ENCODE results near the gene CDC20B.

- TF ChIP-seq CTCF (IDR thresholded peaks at IDR 0.05) (no peak), ZFX (IDR thresholded peaks at IDR 0.05; ENCODE audit: borderline replicate concordance) (no peak)
Measured at GRCh38 chr5:55180016-55180415, 7.0 kb upstream of the CDC20B start.
